ENCODE data around the gene ZCCHC7. TPM values are rescaled to one million over a fixed set of nuclear protein-coding genes. Genes with fewer than 3 reads are reported as not detected.
"Not testable (repeated sequence)": the region's sequence is repeated elsewhere in the genome, so short reads cannot be mapped to it uniquely, and the experiment has no call there.

ZCCHC7 gene
- total RNA-seq, 1 donor = 32.6 TPM

DNA sequence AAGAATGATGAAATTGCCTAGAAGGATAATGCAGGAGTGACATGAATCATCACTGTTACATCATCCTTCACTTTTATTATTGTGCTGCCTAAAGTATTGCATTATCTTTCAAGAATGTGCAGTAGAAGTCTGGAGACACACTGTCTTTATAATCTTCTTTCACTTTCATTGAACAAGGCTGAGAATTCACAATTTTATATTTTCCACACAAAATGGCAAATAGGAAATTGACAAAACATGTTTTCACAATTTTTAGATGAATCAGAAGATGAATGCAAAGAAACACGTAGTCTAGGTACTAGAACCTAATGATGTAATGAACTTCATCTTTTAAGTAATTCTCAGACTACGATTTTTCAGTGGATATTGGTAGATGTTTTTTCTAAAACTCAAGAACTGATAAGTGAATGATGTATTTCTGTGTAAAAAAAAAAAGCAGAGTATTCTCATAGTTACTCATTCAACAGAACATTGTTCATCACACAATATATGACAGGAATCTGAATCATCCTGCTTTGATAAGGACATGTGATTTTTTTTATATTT is 170.6 kb downstream of the ZCCHC7 start:
- TF ChIP-seq, protein P1, sequence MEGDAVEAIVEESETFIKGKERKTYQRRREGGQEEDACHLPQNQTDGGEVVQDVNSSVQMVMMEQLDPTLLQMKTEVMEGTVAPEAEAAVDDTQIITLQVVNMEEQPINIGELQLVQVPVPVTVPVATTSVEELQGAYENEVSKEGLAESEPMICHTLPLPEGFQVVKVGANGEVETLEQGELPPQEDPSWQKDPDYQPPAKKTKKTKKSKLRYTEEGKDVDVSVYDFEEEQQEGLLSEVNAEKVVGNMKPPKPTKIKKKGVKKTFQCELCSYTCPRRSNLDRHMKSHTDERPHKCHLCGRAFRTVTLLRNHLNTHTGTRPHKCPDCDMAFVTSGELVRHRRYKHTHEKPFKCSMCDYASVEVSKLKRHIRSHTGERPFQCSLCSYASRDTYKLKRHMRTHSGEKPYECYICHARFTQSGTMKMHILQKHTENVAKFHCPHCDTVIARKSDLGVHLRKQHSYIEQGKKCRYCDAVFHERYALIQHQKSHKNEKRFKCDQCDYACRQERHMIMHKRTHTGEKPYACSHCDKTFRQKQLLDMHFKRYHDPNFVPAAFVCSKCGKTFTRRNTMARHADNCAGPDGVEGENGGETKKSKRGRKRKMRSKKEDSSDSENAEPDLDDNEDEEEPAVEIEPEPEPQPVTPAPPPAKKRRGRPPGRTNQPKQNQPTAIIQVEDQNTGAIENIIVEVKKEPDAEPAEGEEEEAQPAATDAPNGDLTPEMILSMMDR (IDR thresholded peaks at IDR 0.05; ENCODE audit: extremely low read depth, low read depth, low read length) = no peak
- Histone ChIP-seq H3K79me2 (ENCODE audit: insufficient read depth, low read length) (peaks cover 4% of the 10 kb centered on the region), H3K9me3 (ENCODE audit: low read depth, low read length) (no peaks in the 10 kb centered on the region), H3K4me1 (ENCODE audit: insufficient read depth, low read length) (peaks cover 21% of the 10 kb centered on the region), H2AFZ (ENCODE audit: low read length) (no peak overlapping the region), H3K4me3 (ENCODE audit: insufficient read depth, low read length) (peak overlapping the region; percentile 63), H3K27me3 (ENCODE audit: insufficient read depth, low read length) (no peaks in the 10 kb centered on the region), H4K20me1 (ENCODE audit: insufficient read depth, low read length) (no peaks in the 10 kb centered on the region), H3K27ac (ENCODE audit: low read depth, low read length) (peak overlapping the region; percentile 93), H3K36me3 (ENCODE audit: insufficient read depth, low read length) (no peaks in the 10 kb centered on the region), H3K4me2 (ENCODE audit: insufficient read depth, low read length) (peak overlapping the region; percentile 79)
- peak; percentile 68 for DNase-seq (ENCODE audit: insufficient read length, low spot score, missing footprints)

DNA sequence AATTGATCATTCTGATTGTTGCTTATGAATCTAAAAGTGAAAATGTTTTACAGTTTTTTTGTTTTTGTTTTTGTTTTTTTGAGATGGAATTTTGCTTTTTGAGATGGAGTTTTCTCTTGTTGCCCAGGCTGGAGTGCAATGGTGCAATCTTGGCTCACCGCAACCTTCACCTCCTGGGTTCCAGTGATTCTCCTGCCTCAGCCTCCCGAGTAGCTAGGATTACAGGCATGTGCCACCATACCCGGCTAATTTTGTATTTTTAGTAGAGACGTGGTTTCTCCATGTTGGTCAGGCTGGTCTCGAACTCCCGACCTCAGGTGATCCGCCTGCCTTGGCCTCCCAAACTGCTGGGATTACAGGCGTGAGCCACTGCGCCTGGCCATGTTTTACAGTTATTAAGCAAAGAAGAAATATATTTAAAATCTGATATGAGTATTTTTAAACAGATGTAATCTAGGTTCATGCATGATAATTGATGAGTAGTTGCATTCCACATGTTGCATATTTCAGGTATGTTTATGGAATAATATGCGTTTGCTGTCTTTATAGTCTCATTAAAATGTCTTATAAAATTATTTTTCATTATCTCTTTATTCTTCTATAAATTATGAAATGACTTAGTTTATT is 171.4 kb downstream of the ZCCHC7 start:
- not testable (repeated sequence) for H4K20me1 ChIP-seq (ENCODE audit: insufficient read depth, low read length); DNase-seq (ENCODE audit: insufficient read length, low spot score, missing footprints); H2AFZ ChIP-seq (ENCODE audit: low read length); H3K27me3 ChIP-seq (ENCODE audit: insufficient read depth, low read length); H3K36me3 ChIP-seq (ENCODE audit: insufficient read depth, low read length); H3K9me3 ChIP-seq (ENCODE audit: low read depth, low read length); H3K79me2 ChIP-seq (ENCODE audit: insufficient read depth, low read length)
- peaks cover 21% of the 10 kb centered on the region for H3K4me1 ChIP-seq (ENCODE audit: insufficient read depth, low read length)
- H3K4me3 ChIP-seq (ENCODE audit: insufficient read depth, low read length) = peak overlapping the region; percentile 63
- H3K4me2 ChIP-seq (ENCODE audit: insufficient read depth, low read length) = peak overlapping the region; percentile 79
- H3K27ac ChIP-seq (ENCODE audit: low read depth, low read length) = peak overlapping the region; percentile 93

GRCh38 chr9:37292896-37293295 is 172.5 kb downstream of the ZCCHC7 start:
- DNase-seq (ENCODE audit: insufficient read length, low spot score, missing footprints) = no peak
- H2AFZ ChIP-seq (ENCODE audit: low read length) = no peak overlapping the region
- TF ChIP-seq, protein P1 (IDR thresholded peaks at IDR 0.05; ENCODE audit: extremely low read depth, low read depth, low read length) = no peak
- H3K79me2 ChIP-seq (ENCODE audit: insufficient read depth, low read length) = peaks cover 12% of the 10 kb centered on the region
- H4K20me1 ChIP-seq (ENCODE audit: insufficient read depth, low read length) = no peaks in the 10 kb centered on the region
- H3K4me1 ChIP-seq (ENCODE audit: insufficient read depth, low read length) = peaks cover 21% of the 10 kb centered on the region
- H3K36me3 ChIP-seq (ENCODE audit: insufficient read depth, low read length) = no peaks in the 10 kb centered on the region
- H3K9me3 ChIP-seq (ENCODE audit: low read depth, low read length) = no peaks in the 10 kb centered on the region
- H3K4me3 ChIP-seq (ENCODE audit: insufficient read depth, low read length) = no peak overlapping the region
- no peaks in the 10 kb centered on the region for H3K27me3 ChIP-seq (ENCODE audit: insufficient read depth, low read length)
- H3K27ac ChIP-seq (ENCODE audit: low read depth, low read length) = no peak overlapping the region
- no peak overlapping the region for H3K4me2 ChIP-seq (ENCODE audit: insufficient read depth, low read length)

DNA sequence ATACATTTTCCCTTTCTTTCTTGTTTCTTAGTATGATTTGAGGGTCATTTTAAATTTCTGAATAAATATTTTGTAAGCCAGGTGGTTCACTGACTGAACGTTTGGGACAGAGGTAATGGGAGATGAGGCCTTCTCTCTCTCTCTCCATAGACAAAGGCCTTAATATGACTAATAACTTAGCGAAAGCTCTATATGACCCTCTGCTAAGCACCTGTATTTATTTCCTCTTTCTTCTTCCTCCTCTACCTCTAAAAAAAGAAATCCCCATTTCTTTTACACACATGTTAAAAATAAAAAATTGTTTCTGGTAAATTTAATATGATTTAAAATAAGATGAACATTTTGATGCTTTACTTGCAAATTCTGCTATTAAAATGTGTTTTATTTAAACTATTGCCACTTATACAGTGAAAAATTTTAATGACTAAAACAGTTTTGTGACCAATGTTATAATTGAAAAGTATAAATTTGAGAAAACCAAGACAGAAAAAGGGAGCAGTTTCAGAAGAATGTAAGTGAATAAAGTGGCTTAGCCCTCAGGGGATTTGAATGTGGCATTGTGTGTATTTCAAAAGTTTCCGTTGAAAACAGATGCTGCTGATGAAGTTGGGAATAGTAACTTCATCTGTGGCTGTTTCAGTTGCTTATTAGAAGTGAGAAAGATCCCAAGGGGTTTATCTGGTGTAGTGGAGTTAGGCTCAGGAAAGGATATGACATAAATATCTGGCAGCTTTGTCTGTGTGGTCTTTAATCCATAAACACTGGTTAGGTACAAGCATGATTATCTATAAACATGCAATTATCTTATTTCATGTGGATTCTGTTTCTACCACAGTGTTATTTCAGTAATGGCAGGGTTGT is 173.5 kb downstream of the ZCCHC7 start:
- Histone ChIP-seq H2AFZ (ENCODE audit: low read length) (no peak overlapping the region), H3K4me3 (ENCODE audit: insufficient read depth, low read length) (no peak overlapping the region), H3K36me3 (ENCODE audit: insufficient read depth, low read length) (no peaks in the 10 kb centered on the region), H3K4me2 (ENCODE audit: insufficient read depth, low read length) (peak overlapping the region; percentile 0), H3K27me3 (ENCODE audit: insufficient read depth, low read length) (no peaks in the 10 kb centered on the region), H3K9me3 (ENCODE audit: low read depth, low read length) (no peaks in the 10 kb centered on the region), H3K79me2 (ENCODE audit: insufficient read depth, low read length) (peaks cover 15% of the 10 kb centered on the region), H3K27ac (ENCODE audit: low read depth, low read length) (no peak overlapping the region), H4K20me1 (ENCODE audit: insufficient read depth, low read length) (no peaks in the 10 kb centered on the region), H3K4me1 (ENCODE audit: insufficient read depth, low read length) (peaks cover 21% of the 10 kb centered on the region)
- TF ChIP-seq, protein P1 (IDR thresholded peaks at IDR 0.05; ENCODE audit: extremely low read depth, low read depth, low read length) = no peak
- no peak for DNase-seq (ENCODE audit: insufficient read length, low spot score, missing footprints)
